HG03432 (cell line): ENCODE data around the gene MTREX.

Experiments
- ATAC-seq: cut with Tn5 transposase; IDR thresholded peaks from one replicate; pipeline ENCODE4 v1.9.1; 2021; ENCODE audit warnings: mild to moderate bottlenecking, moderate library complexity; ENCODE audit not compliant: unreplicated experiment

MTREX gene

DNA sequence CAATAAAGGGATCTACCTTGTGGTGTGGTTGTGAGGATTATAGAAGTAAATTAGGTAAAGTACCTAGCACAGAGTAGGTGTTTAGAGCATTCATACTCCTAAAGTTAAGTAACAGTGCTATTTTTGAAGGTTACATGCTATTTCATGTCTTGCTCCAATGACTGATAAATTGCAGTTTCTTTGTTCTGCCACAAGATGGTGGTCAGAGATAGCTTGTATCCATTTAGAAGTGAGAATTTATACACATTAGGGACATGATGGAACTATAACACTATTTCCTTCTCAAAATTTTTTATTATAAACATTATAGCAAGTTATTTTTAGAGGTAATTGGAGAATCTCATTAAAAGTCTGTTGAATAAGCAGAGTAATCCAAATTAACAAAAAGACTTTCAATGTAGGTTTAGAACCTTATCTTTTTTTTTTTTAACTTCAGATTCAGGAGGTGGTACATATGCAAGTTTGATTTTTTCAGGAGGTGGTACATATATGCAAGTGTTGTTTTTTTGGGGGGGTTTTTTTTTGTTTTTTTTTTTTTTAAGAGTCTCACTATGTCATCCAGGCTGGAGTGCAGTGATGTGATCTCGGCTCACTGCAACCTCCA is 17.1 kb downstream of the MTREX start:
- ATAC-seq: peak; percentile 63

DNA sequence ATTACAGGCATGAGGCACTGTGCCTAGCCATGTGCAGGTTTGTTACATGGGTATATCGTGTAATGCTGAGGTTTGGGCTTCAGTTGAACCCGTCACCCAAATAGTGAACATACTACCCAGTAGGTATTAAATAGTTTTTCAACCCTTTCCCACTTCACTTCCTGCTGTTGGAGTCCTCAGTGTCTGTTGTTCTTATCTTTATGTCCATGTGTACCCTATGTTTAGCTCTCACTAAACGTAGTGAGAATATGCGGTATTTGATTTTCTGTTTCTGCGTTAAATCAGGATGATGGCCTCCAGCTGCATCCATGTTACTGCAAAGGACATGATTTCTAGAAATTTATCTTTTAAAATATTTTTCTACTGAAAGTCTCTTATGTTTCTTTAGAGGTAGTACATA is 17.8 kb downstream of the MTREX start:
- ATAC-seq: no peak

DNA sequence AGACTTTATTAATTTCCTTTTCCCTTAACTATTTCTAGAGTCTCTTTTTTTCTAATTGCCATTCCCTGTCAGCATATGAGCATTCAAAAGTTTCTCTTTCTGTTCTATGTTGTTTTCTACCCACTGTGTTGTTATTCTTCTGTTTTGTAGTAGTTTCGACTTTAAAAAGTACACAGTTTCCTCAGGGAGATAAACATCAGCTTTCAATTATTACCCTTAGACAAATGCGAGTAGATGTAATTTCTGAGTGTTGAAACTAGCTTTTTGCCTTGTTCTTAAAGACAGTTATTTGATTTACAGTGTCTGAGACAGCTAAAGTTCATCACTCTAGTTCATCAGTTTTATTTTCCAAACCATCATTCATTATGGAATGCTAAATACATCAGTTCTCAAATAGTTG is 19.5 kb downstream of the MTREX start:
- no peak for ATAC-seq

DNA sequence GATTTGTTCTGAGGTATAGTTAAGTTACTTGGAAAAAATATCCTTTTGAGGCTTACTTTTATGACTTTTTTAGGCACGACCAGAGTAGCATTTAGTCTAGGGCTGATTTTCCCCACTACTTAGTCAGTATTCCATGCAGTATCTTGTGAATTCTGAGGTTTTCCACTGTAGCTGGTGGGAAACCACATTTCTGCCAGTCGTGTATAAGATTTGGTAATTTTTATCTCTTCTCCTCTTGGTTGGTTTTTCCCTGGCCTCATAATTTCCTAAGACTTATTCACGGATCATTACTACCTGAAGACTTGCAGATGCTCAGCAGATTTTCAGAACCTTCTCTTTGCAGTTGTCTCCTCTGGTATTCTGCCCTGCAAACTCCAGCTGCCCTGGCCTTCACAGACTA is 23.5 kb downstream of the MTREX start:
- no peak for ATAC-seq

DNA sequence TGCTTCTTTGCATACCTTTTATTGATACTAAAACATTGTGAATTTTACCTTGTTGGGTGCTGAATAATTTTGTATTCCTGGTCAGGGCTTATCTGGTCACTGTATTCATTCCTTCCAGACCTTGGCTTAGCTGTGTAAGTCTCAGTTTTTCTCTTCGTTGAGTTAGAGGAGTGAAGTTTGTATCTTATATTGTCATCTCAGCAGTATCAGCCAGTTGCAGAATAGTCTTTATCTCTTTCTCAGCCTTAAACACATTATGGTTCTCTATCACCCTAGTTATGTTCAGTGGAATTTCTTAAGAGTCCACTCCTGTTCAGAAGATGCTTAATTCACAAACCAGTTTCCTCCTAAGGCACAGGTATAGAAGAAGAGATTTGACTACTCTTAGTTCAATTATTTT is 25.2 kb downstream of the MTREX start:
- ATAC-seq: no peak

DNA sequence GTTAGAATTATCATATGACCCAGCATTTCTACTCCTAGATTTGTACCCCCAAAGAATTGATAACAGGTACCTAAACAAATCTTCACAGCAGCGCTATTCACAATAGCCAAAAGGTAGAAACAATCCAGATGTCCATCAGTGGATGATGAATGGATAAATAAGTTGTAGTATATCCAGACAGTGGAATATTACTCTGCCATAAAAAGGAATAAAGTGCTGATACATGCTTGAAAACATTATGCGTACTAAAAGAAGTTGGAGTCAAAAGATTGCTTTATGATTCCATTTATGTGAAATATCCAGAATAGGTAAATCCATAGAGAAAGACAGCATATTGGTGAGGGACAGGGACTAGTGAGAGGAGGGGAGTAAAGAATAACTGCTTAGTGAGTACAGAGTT is 26.0 kb downstream of the MTREX start:
- ATAC-seq: no peak

DNA sequence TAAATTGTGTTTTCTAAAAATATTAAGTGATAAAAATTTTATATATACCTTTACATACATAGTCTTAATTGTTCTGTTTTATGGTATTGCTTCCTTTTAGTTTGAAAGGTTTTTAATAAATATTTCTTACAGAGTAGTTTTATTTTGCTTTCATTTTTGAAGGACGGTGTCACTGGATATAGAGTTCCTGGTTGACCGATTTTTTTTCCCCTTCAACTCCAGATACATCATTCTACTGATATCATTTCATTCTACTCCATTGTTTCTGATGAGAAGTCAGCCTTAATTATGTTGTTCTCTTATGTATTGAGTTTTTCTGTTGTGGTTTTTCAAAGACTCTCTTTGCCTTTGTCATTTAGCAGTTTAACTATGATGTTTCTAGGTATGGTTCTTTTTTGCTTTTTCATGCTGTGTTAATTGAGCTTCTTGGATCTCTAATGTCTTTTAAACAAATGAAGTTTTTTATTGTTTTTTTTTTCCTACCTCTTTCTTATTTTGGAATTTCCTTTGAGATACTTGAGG is 30.4 kb downstream of the MTREX start:
- ATAC-seq: no peak

DNA sequence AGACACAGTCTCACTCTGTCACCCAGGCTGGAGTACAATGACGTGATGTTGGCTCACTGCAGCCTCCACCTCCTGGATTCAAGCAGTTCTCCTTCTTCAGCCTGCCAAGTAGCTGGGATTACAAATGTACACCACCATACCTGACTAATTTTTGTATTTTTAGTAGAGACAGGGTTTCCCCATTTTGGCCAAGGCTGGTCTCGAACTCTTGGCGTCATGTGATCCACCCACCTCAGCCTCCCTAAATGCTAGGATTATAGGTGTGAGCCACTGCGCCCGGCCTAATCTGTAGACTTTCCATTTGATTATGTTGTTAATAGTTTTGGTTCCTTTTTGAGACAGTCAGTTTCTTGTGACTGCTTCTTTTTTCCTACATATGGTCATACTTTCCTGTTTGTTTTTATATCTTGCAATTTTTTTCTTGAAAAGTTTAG is 31.0 kb downstream of the MTREX start:
- peak; percentile 70 for ATAC-seq

DNA sequence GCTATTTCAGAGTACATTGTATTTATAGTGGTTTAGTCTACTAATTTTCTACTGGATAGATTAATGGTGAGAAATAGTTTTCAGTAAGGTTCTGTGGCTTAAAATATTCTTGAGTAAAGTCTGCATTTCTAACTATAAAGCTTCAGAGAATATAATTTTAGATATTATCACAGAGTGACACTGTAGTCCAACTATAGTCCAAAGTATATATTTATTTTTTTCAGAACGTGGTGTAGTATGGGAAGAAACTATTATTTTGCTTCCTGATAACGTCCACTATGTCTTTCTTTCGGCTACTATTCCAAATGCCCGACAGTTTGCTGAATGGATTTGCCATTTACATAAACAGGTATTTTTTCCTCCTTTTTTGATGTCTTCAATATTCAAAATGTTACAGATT is 35.3 kb downstream of the MTREX start:
- no peak for ATAC-seq

DNA sequence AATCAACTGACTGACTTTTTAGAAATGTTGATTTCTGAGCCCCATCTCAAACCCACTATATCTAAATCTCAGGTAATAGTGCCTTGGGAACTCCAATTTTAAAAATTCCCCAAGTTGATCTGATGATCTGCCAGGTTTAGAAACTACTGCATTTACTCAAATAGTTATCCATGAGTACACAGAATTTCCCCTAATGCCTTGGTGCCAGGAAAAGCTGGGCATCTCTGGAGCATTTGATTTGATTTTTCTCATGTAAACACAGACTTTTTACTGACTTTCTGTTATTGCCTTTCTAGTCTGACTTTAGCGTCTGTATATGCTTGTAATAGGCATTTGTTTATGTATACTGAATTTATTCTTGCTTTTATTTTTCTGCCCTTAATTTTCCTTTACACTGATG is 35.8 kb downstream of the MTREX start:
- no peak for ATAC-seq

DNA sequence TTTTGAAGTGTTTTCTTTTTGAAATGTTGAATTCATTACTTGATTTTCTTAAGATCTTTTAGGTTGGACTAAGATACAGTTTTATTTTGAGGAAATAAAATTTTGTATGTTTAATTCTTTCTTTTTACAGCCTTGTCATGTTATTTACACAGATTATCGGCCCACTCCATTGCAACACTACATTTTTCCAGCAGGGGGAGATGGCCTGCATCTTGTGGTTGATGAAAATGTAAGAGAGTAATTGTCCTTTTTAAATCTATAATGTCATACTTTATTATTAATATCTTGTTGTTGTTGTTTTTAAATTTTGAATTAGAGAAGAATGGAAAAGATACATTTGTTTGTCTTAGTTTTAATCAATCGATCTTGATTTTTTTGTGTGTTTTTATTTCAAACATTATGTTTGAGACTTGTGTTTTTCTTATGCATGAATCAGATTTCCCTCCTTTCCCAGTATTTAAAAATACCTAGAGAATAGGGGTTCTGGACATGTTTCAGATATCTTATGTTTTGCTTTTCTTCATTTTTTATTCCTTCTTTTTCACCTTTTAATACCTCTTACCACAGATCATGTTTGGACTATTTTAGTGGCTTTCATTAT is 36.7 kb downstream of the MTREX start:
- ATAC-seq: no peak

DNA sequence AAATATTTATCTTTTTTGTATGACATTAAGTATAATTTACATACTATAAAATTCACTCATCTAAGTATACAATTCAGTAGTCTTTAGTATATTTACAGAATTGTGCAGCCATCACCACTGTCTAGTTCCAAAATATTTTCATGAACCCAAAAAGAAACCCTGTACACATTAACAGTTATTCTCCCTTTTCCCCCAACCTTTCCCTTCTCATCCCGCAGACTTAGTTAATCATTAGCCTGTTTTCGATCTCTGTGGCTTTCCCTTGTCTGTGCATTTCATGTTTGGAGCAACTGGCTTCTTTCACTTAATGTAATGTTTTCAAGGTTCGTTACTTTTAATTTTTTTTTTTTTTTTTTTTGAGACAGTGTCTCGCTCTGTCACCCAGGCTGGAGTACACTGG is 37.5 kb downstream of the MTREX start:
- ATAC-seq: no peak

DNA sequence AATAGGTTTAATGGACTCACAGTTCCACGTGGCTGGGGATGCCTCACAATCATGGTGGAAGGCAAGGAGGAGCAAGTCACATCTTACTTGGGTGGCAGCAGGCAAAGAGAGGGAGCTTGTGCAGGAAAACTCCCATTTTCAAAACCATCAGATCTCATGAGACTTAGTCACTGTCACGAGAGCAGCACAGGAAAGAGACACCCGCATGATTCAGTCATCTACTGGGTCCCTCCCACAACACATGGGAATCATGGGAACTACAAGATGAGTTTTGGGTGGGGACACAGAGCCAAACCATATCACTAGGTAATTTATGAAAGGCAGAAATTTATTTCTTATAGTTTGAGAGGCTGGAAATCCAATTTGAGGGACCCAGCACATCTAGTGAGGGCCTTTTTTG is 40.0 kb downstream of the MTREX start:
- ATAC-seq: no peak

DNA sequence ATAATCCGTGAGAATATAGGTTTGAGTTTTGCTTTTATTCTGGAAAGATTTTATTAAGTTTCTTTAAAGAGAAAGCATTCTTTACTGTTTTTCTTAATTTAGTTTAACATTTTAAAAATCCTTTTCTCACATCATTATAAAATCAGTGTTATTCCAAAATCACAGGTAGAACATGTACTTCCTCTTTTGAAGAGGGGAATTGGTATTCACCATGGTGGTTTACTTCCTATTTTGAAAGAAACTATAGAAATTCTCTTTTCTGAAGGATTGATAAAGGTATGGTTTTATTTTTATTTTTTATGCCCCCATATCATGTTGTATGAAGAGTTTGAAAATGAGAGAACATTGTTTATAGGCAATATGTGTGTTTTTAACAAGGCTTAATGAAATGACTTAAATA is 43.0 kb downstream of the MTREX start:
- ATAC-seq: no peak

DNA sequence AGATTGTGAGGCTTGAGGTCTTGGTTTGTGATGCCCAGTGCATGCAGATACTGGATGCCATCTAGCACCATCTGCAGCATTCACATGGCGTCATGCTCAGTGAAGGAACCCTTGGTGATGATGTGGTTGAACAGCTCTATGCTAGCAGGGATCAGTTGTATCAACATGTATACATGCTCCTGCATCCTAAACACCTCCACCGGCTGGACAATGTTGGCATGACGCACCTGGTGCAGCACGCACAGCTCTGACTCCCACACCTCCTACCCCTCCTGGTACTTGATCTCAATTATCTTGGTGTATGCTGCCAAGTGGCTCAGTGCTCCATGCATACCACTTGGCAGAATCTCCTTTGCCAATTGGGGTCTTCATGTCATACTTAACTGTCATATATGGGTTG is 49.1 kb downstream of the MTREX start:
- ATAC-seq: no peak

DNA sequence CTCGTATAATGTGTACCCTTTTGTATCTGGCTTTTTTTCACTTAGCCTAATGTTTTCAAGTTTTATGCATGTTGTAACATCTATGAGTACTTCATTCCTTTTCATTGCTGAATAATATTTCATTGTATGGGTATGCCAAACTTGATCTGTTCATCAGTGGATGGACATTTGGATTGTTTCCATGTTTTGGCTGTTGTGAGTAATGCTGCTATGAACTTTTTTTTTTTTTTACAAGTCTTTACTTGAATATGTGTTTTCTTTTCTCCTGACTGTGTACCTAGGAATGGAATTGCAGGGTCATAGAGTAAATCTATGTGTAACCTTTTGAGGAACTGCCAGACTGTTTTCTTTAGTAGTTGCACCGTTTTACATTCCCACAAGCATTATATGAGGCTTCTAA is 52.4 kb downstream of the MTREX start:
- no peak for ATAC-seq

DNA sequence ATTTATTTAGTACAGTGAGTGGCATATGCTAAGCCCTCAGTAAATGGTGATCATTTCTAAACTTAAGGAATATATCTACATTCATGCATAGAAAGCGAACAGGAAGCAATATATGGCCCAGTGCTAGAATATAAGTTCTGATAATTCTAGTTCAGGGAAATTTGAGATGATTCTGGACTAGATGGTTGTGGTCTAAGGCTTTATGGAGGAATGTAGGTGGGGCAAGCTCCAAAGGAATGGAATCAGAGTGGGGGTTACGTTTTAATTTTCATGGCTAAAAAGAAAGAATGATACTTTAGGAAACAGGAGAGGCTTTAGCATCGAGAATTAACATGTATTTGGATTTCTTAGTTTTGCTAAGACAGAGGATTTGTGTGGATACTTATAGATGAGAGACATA is 56.1 kb downstream of the MTREX start:
- no peak for ATAC-seq

DNA sequence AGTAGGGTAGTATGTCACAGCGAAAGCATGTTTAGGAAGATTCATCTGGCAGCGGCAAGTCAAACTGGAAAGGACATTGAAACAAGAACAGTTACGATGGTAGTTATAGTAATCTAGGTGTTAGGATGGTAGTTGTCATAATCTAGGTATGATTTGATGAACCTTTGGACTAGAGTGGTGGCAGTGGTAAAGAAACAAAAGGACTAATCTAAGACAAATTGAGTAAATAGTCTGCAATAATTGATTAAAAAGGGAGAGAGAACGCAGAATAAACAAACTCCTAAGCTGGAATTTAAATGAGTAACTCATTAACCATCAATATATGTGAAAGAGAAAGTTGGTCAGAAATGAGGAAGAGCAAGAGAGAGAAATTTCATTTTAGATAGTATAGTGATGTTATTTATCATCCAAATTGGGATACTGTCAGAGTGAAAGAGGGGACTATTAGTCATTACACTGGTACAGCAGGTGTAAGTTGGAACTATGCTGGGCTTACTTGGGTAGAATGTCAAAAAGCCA is 56.8 kb downstream of the MTREX start:
- ATAC-seq: peak; percentile 98

DNA sequence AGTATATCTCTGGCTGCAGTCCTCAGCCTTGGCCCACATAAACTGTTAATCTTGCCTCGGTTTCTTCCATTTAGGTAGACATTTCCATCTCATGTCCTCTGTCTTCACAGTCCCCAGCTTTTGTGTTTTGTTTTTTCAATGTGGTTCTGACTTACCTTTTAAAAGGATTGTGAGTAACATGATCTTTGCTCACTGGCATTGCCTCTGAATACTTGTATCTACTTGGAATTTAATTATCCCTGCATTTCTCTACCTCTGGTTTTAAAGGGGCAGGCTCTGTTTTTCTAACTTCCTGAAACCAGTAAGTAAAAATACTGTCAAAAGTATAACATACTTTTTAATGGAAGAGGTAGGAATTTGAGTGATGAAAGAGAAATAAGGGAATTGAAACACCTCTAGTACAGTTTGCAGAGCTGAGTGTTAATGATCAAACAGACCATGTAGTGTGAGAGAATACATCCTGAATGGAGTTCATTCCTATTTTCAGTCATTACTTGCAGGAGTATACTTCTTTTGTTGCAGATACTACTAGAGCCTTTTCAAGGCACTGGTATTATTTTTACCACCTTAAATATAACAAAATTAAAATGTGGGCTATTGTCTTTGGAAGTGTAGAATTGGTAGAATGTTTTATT is 62.6 kb downstream of the MTREX start:
- ATAC-seq: no peak

DNA sequence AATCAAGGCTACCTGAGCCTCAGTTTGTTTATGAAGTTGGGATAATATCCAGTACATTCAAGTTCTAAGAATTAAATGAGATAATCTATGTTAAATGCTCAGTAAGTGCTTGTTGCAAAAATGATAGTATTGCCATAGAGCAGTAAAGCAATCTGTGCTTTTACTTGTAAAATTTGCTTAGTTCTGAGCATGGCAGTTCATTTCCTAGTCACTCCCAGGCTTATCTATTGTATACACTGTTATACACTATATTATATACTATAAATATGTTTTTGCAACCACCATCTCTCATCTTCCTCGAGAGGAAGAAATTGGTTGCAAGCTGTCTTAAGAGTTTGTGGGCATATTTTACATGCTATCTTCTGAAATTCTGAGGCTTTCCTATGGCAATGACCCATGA is 63.4 kb downstream of the MTREX start:
- ATAC-seq: no peak

DNA sequence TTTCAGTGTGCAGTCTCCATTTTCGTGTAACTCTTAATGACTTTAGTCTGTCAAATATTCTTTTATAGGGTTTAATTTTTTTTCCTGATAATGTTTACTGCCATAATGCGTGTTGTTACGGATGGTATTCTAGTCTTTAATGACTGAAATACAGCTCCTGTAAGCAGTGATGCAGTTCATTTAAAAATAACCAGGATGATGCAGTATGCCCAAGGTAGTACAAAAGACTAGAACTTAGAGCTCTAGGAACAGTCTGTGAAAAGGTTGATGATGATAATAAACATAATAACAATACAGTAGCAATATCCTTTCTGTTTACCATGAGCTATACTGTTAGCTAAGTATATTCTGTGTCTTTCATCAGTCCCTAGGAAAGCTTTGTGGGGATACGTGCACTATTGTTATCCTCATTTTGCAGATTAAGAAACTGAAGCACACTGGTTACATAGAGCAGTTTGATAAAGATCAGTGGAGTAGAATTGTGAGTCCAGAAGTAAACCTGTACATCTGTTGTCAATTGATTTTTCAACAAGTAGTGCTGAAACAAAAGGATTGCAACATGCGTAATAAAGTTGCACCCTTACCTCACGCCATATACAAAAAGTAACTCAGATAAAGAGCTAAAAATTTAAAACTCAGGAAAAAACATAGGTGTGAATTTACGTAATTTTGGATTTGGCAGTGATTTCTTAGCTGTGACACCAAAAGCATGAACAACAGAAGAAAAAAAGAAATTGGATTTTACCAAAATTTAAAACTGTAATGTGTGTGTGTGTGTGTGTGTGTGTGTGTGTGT is 64.5 kb downstream of the MTREX start:
- no peak for ATAC-seq
